Measurements from ENCODE around the gene KLF3.

KLF3 gene

GRCh38 chr4:38674258-38675144 lies 10.5 kb downstream of the KLF3 start:
- DNase-seq (ENCODE audit: low spot score): no peak

- peak; percentile 78 for DNase-seq (ENCODE audit: low spot score)
Measured at GRCh38 chr4:38675146-38676121, 11.4 kb downstream of the KLF3 start.

GRCh38 chr4:38676986-38677385 lies 13.0 kb downstream of the KLF3 start:
- DNase-seq (ENCODE audit: low spot score): no peak

GRCh38 chr4:38677441-38677840 lies 13.4 kb downstream of the KLF3 start:
- DNase-seq (ENCODE audit: low spot score): no peak

GRCh38 chr4:38678078-38678477 lies 14.1 kb downstream of the KLF3 start:
- peak; percentile 70 for DNase-seq (ENCODE audit: low spot score)

- DNase-seq (ENCODE audit: low spot score): no peak
Measured at GRCh38 chr4:38679921-38680320, 15.9 kb downstream of the KLF3 start.

GRCh38 chr4:38681281-38681991 lies 17.4 kb downstream of the KLF3 start:
- no peak for DNase-seq (ENCODE audit: low spot score)

GRCh38 chr4:38682336-38682735 lies 18.3 kb downstream of the KLF3 start:
- DNase-seq (ENCODE audit: low spot score): no peak

GRCh38 chr4:38683276-38683675 lies 19.3 kb downstream of the KLF3 start:
- DNase-seq (ENCODE audit: low spot score): no peak

GRCh38 chr4:38684271-38684670 lies 20.3 kb downstream of the KLF3 start:
- DNase-seq (ENCODE audit: low spot score): no peak

- DNase-seq (ENCODE audit: low spot score): no peak
Measured at GRCh38 chr4:38684951-38685844, 21.2 kb downstream of the KLF3 start.

- DNase-seq (ENCODE audit: low spot score): no peak
Measured at GRCh38 chr4:38686682-38687081, 22.7 kb downstream of the KLF3 start.

- DNase-seq (ENCODE audit: low spot score): peak; percentile 59
Measured at GRCh38 chr4:38687571-38688011, 23.6 kb downstream of the KLF3 start.

- DNase-seq (ENCODE audit: low spot score): no peak
Measured at GRCh38 chr4:38688676-38689355, 24.8 kb downstream of the KLF3 start.

GRCh38 chr4:38691251-38692008 lies 27.4 kb downstream of the KLF3 start:
- DNase-seq (ENCODE audit: low spot score): no peak

GRCh38 chr4:38692421-38692820 lies 28.4 kb downstream of the KLF3 start:
- DNase-seq (ENCODE audit: low spot score): no peak

GRCh38 chr4:38693569-38693968 lies 29.6 kb downstream of the KLF3 start:
- DNase-seq (ENCODE audit: low spot score): no peak

- DNase-seq (ENCODE audit: low spot score): no peak
Measured at GRCh38 chr4:38694330-38694729, 30.3 kb downstream of the KLF3 start.

GRCh38 chr4:38695809-38696208 lies 31.8 kb downstream of the KLF3 start:
- DNase-seq (ENCODE audit: low spot score): no peak

- no peak for DNase-seq (ENCODE audit: low spot score)
Measured at GRCh38 chr4:38696697-38697096, 32.7 kb downstream of the KLF3 start.

Data from kidney capillary endothelial cell (primary cell).